Sigmoid colon (tissue), 4 donors: ENCODE results near the gene CD55.

Source experiments
- CTCF ChIP-seq, 4 experiments: fragments of 450-650 bp in 3 of 4; fragments of 200-600 bp in 1 of 4; IDR thresholded peaks; one replicate each; pipeline ENCODE4 v1.5.1; 2016 to 2019; ENCODE audit warnings: antibody characterized with exemption in 4 of 4, mild to moderate bottlenecking in 3 of 4, moderate library complexity in 2 of 4
- POLR2AphosphoS5 ChIP-seq, 4 donors: sonication (generic); formaldehyde crosslinking; IDR thresholded peaks; one replicate each; pipeline ENCODE4 v1.6.1; 2017; ENCODE audit warnings: antibody characterized with exemption in 4 of 4

- TF ChIP-seq POLR2AphosphoS5 (IDR thresholded peaks at IDR 0.05) (no peak), CTCF (IDR thresholded peaks at IDR 0.05) (no peak)
Measured at GRCh38 chr1:207355060-207355459, 33.6 kb downstream of the CD55 start.
